Neural cell (in vitro differentiated cells): ENCODE results near the gene TBKBP1.
A peak's percentile ranks its signal among the peaks of the same experiment; 100 is the strongest.

Experiments
- CTCF ChIP-seq: fragments of 450-650 bp; IDR thresholded peaks from 2 replicates; pipeline ENCODE4 v1.5.1; 2014; ENCODE audit warnings: antibody characterized with exemption, mild to moderate bottlenecking, moderate library complexity; ENCODE audit not compliant: poor library complexity, severe bottlenecking
- EZH2 ChIP-seq: fragments of 200-600, 300-800 bp; shearing (Covaris generic), sonication (generic); IDR thresholded peaks from 2 replicates; pipeline ENCODE4 v1.6.1; 2014; ENCODE audit warnings: antibody characterized with exemption, low read length, borderline replicate concordance, mild to moderate bottlenecking; ENCODE audit not compliant: insufficient read depth, poor library complexity, severe bottlenecking

GRCh38 chr17:47663912-47664623 is 29.9 kb upstream of the TBKBP1 start:
- TF ChIP-seq EZH2: no peak
- TF ChIP-seq CTCF: peak; percentile 88
